Measurements from ENCODE around the gene L2HGDH. TPM values are rescaled to one million over a fixed set of nuclear protein-coding genes. Genes with fewer than 3 reads are reported as not detected.
"Not testable (repeated sequence)": the region's sequence is repeated elsewhere in the genome, so short reads cannot be mapped to it uniquely, and the experiment has no call there.

L2HGDH gene
- 10 to 100 TPM in 2 of 3 donors, 1 to 10 TPM in 1; 9.5 to 13.3 (median 12.7) TPM for total RNA-seq

- Mint-ChIP-seq H3K4me1 (ENCODE audit: low read depth) (peaks cover 33% of the 10 kb centered on the region), H3K9me3 (no peaks in the 10 kb centered on the region)
- ATAC-seq = peak; percentile 95
Observed at GRCh38 chr14:50311972-50312733, at the start of gene L2HGDH, which contains the start of gene DMAC2L. TSS of gene L2HGDH (minus strand) at chr14:50312229. CDS start at chr14:50312150, 79 bp downstream. TSS of gene DMAC2L (plus strand) at chr14:50312324. CDS start at chr14:50321488, 9,164 bp downstream.

GRCh38 chr14:50360851-50361250, 48.8 kb upstream of the L2HGDH start:
- Mint-ChIP-seq H3K36me3 (ENCODE audit: insufficient read depth) (peaks cover 31% of the 10 kb centered on the region), H3K9me3 (no peaks in the 10 kb centered on the region), H3K4me3 (no peak overlapping the region), H3K27me3 (ENCODE audit: low read depth) (no peaks in the 10 kb centered on the region), H3K4me1 (ENCODE audit: low read depth) (peaks cover 26% of the 10 kb centered on the region)
- ATAC-seq (no peak), DNase-seq (no peak)

More at GRCh38 chr14:50311972-50312733, at the start of gene L2HGDH, which contains the start of gene DMAC2L:
- peak within 1 kb of the TSS; percentile 90 for H3K4me3 Mint-ChIP-seq
- H3K27me3 Mint-ChIP-seq (ENCODE audit: low read depth) = no peaks in the 10 kb centered on the region
- peak; percentile 81 for DNase-seq
- peaks cover 14% of the 10 kb centered on the region for H3K36me3 Mint-ChIP-seq (ENCODE audit: insufficient read depth)

- DNase-seq = no peak
- H3K4me3 Mint-ChIP-seq = no peak overlapping the region
- peaks cover 26% of the 10 kb centered on the region for H3K4me1 Mint-ChIP-seq (ENCODE audit: low read depth)
- H3K36me3 Mint-ChIP-seq (ENCODE audit: insufficient read depth) = peaks cover 36% of the 10 kb centered on the region
- H3K9me3 Mint-ChIP-seq = no peaks in the 10 kb centered on the region
- no peaks in the 10 kb centered on the region for H3K27me3 Mint-ChIP-seq (ENCODE audit: low read depth)
- ATAC-seq = no peak
Observed at GRCh38 chr14:50360093-50360492, 48.1 kb upstream of the L2HGDH start.

DNA sequence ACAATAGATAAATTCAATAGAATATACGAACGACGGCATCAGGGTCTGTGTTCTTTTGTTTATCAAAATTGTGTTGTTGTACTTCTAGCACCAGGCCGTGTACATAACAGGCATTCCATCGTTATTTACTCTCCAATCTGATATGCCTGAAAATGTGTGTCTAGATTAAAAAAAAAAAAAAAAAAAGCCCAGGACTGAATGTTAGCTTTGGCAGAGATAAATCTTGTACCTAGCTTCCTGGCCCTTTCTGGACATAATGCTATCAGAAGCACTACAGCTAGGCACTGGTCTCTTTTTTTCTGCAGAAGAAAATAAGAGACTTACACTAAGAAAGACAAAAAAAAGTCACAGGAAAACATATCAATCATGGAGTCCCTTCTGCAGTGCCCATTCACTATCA, 47.6 kb upstream of the L2HGDH start:
- Mint-ChIP-seq H3K36me3 (ENCODE audit: insufficient read depth) (peaks cover 36% of the 10 kb centered on the region), H3K27me3 (ENCODE audit: low read depth) (no peaks in the 10 kb centered on the region), H3K4me3 (no peak overlapping the region), H3K9me3 (no peaks in the 10 kb centered on the region), H3K4me1 (ENCODE audit: low read depth) (peaks cover 25% of the 10 kb centered on the region)
- DNase-seq (no peak), ATAC-seq (no peak)

GRCh38 chr14:50357753-50358395, 45.8 kb upstream of the L2HGDH start:
- no peak for DNase-seq
- no peaks in the 10 kb centered on the region for H3K9me3 Mint-ChIP-seq

DNA sequence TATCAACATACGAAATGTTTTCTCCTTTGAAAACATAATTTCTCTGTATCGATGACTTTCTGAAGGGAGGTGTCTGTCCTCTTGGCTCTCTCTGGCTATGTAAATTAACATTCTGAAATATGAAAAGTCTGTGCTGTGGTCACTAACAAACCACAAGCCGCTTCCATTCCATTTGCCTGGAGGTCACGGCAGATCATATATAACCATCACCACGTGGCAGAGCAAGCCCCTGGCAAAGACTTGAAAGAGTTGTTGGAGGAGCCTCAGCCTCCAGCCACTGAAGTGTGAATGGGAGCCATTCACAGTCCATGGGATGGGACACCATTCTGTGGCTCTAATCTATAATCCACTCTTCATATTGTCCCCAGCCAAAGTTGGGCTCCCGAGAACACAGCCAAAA, 45.1 kb upstream of the L2HGDH start:
- H3K4me3 Mint-ChIP-seq = no peak overlapping the region
- no peaks in the 10 kb centered on the region for H3K27me3 Mint-ChIP-seq (ENCODE audit: low read depth)
- peaks cover 4% of the 10 kb centered on the region for H3K4me1 Mint-ChIP-seq (ENCODE audit: low read depth)
- no peaks in the 10 kb centered on the region for H3K9me3 Mint-ChIP-seq
- ATAC-seq (no peak), DNase-seq (no peak)
- peaks cover 37% of the 10 kb centered on the region for H3K36me3 Mint-ChIP-seq (ENCODE audit: insufficient read depth)

More at GRCh38 chr14:50357753-50358395, 45.8 kb upstream of the L2HGDH start:
- H3K36me3 Mint-ChIP-seq (ENCODE audit: insufficient read depth) = peaks cover 37% of the 10 kb centered on the region
- ATAC-seq = no peak
- peaks cover 10% of the 10 kb centered on the region for H3K4me1 Mint-ChIP-seq (ENCODE audit: low read depth)
- no peaks in the 10 kb centered on the region for H3K27me3 Mint-ChIP-seq (ENCODE audit: low read depth)
- H3K4me3 Mint-ChIP-seq = no peak overlapping the region

DNA sequence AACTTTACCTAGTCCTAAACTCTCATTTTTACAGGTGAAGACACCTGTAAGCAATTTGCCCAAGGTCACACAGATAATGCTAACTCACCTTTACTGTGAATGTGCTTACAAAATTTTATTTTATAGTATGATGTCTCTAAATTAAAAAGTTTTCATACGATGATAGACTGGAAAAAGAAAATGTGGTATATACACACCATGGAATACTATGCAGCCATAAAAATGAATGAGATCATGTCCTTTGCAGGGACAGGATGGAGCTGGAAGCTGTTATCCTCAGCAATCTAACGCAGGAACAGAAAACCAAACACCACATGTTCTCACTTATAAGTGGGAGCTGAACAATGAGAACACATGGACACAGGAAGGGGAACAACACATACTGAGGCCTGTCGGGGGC, 44.3 kb upstream of the L2HGDH start:
- not testable (repeated sequence) for H3K4me1 Mint-ChIP-seq (ENCODE audit: low read depth); DNase-seq; H3K9me3 Mint-ChIP-seq; H3K4me3 Mint-ChIP-seq; H3K27me3 Mint-ChIP-seq (ENCODE audit: low read depth); ATAC-seq
- peaks cover 37% of the 10 kb centered on the region for H3K36me3 Mint-ChIP-seq (ENCODE audit: insufficient read depth)

GRCh38 chr14:50355692-50356091, 43.7 kb upstream of the L2HGDH start:
- no peaks in the 10 kb centered on the region for H3K27me3 Mint-ChIP-seq (ENCODE audit: low read depth)
- H3K4me1 Mint-ChIP-seq (ENCODE audit: low read depth) = peaks cover 4% of the 10 kb centered on the region
- ATAC-seq (no peak), DNase-seq (no peak)
- peaks cover 41% of the 10 kb centered on the region for H3K36me3 Mint-ChIP-seq (ENCODE audit: insufficient read depth)
- H3K9me3 Mint-ChIP-seq = no peaks in the 10 kb centered on the region
- no peak overlapping the region for H3K4me3 Mint-ChIP-seq

DNA sequence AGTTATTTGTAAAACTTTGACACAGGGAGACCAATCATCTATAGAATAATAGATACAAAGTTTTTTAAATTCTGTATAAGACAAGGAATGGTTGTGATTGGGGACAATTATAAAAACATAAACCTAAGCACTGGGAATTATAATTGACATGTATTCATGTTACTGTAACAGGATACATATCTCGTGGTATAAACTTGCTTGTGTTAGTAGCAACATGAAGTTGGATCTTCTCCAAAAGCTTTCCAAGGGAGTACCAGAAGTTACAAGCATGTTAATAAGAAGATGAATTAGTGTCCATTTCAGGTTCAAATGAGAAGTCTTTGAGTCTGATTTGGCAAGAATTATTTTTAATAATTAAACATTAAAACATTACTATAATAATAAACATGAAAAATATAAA, 42.5 kb upstream of the L2HGDH start:
- DNase-seq = no peak
- H3K4me3 Mint-ChIP-seq = no peak overlapping the region
- H3K9me3 Mint-ChIP-seq = no peaks in the 10 kb centered on the region
- H3K27me3 Mint-ChIP-seq (ENCODE audit: low read depth) = no peaks in the 10 kb centered on the region
- no peaks in the 10 kb centered on the region for H3K4me1 Mint-ChIP-seq (ENCODE audit: low read depth)
- ATAC-seq = no peak
- peaks cover 37% of the 10 kb centered on the region for H3K36me3 Mint-ChIP-seq (ENCODE audit: insufficient read depth)

GRCh38 chr14:50353126-50353525, 41.1 kb upstream of the L2HGDH start:
- no peak overlapping the region for H3K4me3 Mint-ChIP-seq
- no peaks in the 10 kb centered on the region for H3K9me3 Mint-ChIP-seq
- H3K27me3 Mint-ChIP-seq (ENCODE audit: low read depth) = no peaks in the 10 kb centered on the region
- no peak for ATAC-seq
- H3K4me1 Mint-ChIP-seq (ENCODE audit: low read depth) = no peaks in the 10 kb centered on the region
- no peak for DNase-seq
- H3K36me3 Mint-ChIP-seq (ENCODE audit: insufficient read depth) = peaks cover 32% of the 10 kb centered on the region

DNA sequence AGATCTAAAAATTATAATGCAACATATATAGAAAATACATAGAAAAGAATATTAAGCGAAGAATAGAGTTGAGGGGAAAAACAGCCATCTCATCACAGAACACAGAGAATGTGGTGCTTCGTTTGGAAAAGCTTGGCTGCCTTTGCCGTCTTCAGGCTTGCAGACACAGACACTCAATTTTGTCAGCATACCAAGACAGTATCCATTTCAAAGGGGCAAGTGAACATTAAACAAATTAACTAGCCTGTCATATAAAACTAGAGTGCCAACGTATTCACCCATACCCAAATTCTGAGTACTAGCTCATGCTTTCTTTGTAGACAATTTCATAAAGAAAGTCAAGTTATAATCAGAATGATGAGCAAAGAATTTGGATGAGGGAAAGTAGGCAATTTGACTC, 40.6 kb upstream of the L2HGDH start:
- no peaks in the 10 kb centered on the region for H3K4me1 Mint-ChIP-seq (ENCODE audit: low read depth)

GRCh38 chr14:50350975-50351374, 38.9 kb upstream of the L2HGDH start:
- DNase-seq (no peak), ATAC-seq (no peak)
- Mint-ChIP-seq H3K4me1 (ENCODE audit: low read depth) (no peaks in the 10 kb centered on the region), H3K27me3 (ENCODE audit: low read depth) (no peaks in the 10 kb centered on the region), H3K4me3 (no peak overlapping the region), H3K9me3 (no peaks in the 10 kb centered on the region), H3K36me3 (ENCODE audit: insufficient read depth) (peaks cover 15% of the 10 kb centered on the region)

More for the DNA sequence above, 40.6 kb upstream of the L2HGDH start:
- ATAC-seq (no peak), DNase-seq (no peak)
- Mint-ChIP-seq H3K36me3 (ENCODE audit: insufficient read depth) (peaks cover 28% of the 10 kb centered on the region), H3K4me3 (no peak overlapping the region), H3K27me3 (ENCODE audit: low read depth) (no peaks in the 10 kb centered on the region), H3K9me3 (no peaks in the 10 kb centered on the region)

GRCh38 chr14:50348933-50349332, 36.9 kb upstream of the L2HGDH start:
- peaks cover 11% of the 10 kb centered on the region for H3K4me1 Mint-ChIP-seq (ENCODE audit: low read depth)
- peaks cover 17% of the 10 kb centered on the region for H3K36me3 Mint-ChIP-seq (ENCODE audit: insufficient read depth)
- H3K27me3 Mint-ChIP-seq (ENCODE audit: low read depth) = no peaks in the 10 kb centered on the region
- no peak for DNase-seq
- no peaks in the 10 kb centered on the region for H3K9me3 Mint-ChIP-seq
- H3K4me3 Mint-ChIP-seq = no peak overlapping the region
- ATAC-seq = no peak

DNA sequence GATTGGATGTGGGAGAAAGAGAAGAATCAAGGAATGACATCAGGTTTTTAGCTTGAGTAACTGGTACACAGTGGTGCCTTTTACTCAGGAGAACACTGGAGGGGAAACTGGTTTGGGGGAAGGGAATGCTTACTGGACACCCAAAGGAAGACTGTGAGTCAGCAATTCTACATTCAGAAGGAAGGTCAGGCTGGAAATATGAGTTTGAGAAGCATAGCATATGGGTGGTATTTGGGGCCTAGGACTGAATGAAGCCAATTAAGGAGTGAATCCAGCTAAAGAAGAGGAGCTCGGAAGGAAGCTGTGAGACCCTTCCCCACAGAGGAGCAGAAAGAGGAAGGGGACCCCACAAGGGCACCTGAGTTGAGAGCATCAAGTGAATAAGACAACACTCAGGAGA, 35.5 kb upstream of the L2HGDH start:
- no peak overlapping the region for H3K4me3 Mint-ChIP-seq
- DNase-seq (no peak), ATAC-seq (no peak)
- H3K27me3 Mint-ChIP-seq (ENCODE audit: low read depth) = no peaks in the 10 kb centered on the region
- H3K36me3 Mint-ChIP-seq (ENCODE audit: insufficient read depth) = peaks cover 17% of the 10 kb centered on the region
- peaks cover 24% of the 10 kb centered on the region for H3K4me1 Mint-ChIP-seq (ENCODE audit: low read depth)
- no peaks in the 10 kb centered on the region for H3K9me3 Mint-ChIP-seq
